KOPT-K1 (cell line): ENCODE data around the gene DCLK2.
"Not testable (repeated sequence)": the region's sequence is repeated elsewhere in the genome, so short reads cannot be mapped to it uniquely, and the experiment has no call there.

Experiments
- H3K27ac ChIP-seq: fragments of 200-600 bp; sonication (generic); 2 replicates; pipeline ENCODE4 v1.5.1; 2016; ENCODE audit warnings: antibody characterized with exemption, mild to moderate bottlenecking, low read depth, low read length; ENCODE audit not compliant: poor library complexity, severe bottlenecking
- H3K36me3 ChIP-seq: fragments of 200-600 bp; sonication (generic); 2 replicates; pipeline ENCODE4 v1.5.1; 2017; ENCODE audit warnings: antibody characterized with exemption, mild to moderate bottlenecking, low read length, moderate library complexity; ENCODE audit not compliant: insufficient read depth
- H3K9me3 ChIP-seq: fragments of 200-600 bp; sonication (generic); 2 replicates; pipeline ENCODE4 v1.5.1; 2017; ENCODE audit warnings: antibody characterized with exemption, low read length, mild to moderate bottlenecking; ENCODE audit not compliant: insufficient read depth, poor library complexity, severe bottlenecking

Gene DCLK2

DNA sequence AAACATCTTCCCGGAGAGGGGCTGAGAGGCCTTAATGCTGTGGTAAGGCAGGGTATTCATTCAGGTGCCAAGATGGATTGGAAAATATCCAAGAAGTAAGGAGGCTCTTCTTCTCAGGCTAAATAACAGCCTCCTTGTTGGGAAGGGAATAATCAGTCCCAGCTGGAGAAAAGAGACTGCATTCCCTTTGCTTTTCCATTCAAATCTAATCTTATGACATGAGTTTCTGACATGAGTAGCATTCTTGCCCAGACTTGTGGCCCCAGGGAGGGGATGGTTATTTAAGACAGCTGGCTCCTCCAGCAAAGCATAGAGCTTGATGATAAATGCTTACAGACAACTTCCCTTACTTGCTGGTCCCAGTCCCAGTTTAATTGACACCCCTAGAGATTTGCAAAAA lies 98.3 kb downstream of the DCLK2 start:
- H3K36me3 ChIP-seq, result no peaks in the 10 kb centered on the region
- no peaks in the 10 kb centered on the region for H3K9me3 ChIP-seq
- H3K27ac ChIP-seq, result no peak overlapping the region

- Histone ChIP-seq H3K36me3 (no peaks in the 10 kb centered on the region), H3K27ac (no peak overlapping the region), H3K9me3 (no peaks in the 10 kb centered on the region)
Measured at GRCh38 chr4:150178161-150178560, 99.9 kb downstream of the DCLK2 start.

DNA sequence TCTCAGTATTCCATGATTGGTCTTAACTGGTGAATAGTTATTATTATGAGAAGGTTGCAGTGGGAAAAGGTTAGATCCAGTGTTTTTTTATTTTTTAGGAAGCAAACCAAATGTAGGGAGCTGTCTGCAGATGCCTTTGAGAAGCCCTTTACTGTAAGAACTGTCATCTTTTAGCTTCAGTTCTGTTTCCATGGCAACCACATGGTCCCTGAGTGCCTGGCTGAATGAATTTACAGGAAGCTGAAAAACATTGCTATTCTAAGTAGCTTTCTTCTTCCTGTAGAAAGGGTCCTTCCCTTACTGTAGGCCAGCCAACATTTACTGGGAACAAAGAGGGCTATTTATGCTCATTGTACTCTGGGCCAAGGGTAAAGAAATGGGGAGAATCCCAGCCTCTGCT lies 103.3 kb downstream of the DCLK2 start:
- H3K27ac ChIP-seq, result no peak overlapping the region
- no peaks in the 10 kb centered on the region for H3K36me3 ChIP-seq
- no peaks in the 10 kb centered on the region for H3K9me3 ChIP-seq

GRCh38 chr4:150182794-150183193 lies 104.5 kb downstream of the DCLK2 start:
- no peaks in the 10 kb centered on the region for H3K36me3 ChIP-seq
- no peaks in the 10 kb centered on the region for H3K9me3 ChIP-seq

DNA sequence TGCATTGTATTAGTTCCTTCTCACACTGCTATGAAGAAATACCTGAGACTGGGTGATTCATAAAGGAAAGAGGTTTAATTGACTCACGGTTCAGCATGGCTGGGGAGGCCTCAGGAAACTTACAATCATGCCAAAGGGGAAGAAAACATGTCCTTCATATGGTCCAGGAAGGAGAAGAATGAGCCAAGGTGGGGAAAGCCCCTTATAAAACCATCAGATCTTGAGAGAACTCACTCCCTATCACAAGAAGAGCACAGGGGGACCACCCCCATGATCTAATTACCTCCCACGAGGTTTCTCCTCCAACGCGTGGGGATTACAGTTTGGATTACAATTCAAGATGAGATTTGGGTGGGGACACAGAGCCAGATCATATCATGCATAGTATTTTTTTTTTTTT lies 106.8 kb downstream of the DCLK2 start:
- not testable (repeated sequence) for H3K9me3 ChIP-seq, H3K36me3 ChIP-seq, H3K27ac ChIP-seq

More at GRCh38 chr4:150182794-150183193, 104.5 kb downstream of the DCLK2 start:
- no peak overlapping the region for H3K27ac ChIP-seq

DNA sequence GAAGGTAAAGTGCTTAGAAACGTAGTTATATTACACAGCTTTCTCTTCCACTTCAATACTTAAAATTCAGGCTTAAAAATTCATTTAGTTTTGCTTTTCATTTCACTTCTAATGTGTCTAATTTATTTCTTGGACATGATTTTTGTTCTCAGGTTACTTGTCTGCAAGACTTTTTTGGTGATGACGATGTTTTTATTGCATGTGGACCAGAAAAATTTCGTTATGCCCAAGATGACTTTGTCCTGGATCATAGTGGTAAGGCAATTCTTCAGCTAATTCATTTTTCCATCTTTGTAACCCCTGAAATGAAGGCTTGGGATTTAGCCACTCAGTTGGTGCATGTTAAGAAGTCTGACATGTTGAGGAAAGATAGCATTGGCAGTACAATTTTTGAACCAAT lies 114.7 kb downstream of the DCLK2 start:
- Histone ChIP-seq H3K36me3 (no peaks in the 10 kb centered on the region), H3K9me3 (no peaks in the 10 kb centered on the region), H3K27ac (no peak overlapping the region)

DNA sequence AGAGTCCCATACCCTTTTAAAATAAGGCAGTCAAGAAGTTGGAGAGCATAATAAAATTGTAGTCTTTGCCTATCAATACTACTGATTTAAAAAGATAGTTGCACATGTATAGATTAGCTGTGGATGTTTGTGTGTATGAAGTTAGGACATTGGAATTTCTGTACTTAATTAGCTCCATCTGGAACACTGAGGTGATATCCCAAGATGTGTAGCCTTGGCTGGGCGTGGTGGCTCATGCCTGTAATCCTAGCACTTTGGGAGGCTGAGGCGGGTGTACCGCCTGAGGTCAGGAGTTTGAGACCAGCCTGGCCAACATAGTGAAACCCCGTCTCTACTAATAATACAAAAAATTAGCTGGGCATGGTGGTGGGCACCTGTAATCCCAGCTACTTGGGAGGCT lies 119.0 kb downstream of the DCLK2 start:
- H3K27ac ChIP-seq, H3K36me3 ChIP-seq, H3K9me3 ChIP-seq: not testable (repeated sequence)

GRCh38 chr4:150199056-150199455 lies 120.8 kb downstream of the DCLK2 start:
- Histone ChIP-seq H3K27ac (no peak overlapping the region), H3K36me3 (no peaks in the 10 kb centered on the region), H3K9me3 (no peaks in the 10 kb centered on the region)

DNA sequence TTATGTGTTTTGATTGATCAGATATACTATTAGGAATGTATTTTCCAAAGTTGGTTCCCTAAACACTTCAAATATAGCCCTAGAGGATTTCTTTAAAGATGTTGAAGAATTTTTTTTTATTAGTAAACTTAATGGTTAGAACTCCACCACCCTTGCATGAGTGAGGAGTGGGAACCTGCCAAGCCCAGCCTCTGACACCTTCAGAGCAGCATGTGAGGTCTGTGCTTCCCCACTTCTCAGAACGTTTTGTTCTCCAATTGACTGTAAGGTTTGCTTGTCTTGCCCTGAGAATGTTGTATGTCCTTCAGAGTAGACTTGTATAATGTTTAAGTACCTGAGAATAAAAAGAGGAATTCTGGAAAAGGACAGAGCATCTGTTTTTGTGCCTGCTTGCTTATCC lies 126.8 kb downstream of the DCLK2 start:
- Histone ChIP-seq H3K27ac (no peak overlapping the region), H3K36me3 (no peaks in the 10 kb centered on the region), H3K9me3 (no peaks in the 10 kb centered on the region)

DNA sequence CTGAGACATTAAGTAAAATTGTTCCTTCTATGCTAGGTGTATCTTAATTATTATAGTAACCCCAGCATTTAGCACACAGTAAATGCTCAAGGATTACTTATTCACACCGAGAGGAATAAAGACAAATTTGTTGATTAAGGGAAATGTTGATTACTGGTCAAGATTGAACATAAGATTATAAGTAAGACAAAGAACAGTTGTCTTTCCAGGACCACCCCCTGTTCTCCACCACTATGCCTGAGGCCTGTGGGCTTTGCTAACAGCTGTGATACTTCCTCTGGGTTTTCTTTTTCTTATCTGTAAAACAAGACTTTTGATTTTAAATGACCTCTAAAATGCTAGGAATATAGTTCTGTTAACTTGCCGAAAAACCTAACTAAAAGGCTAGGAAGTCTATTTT lies 128.0 kb downstream of the DCLK2 start:
- H3K9me3 ChIP-seq, result no peaks in the 10 kb centered on the region
- no peak overlapping the region for H3K27ac ChIP-seq
- no peaks in the 10 kb centered on the region for H3K36me3 ChIP-seq

DNA sequence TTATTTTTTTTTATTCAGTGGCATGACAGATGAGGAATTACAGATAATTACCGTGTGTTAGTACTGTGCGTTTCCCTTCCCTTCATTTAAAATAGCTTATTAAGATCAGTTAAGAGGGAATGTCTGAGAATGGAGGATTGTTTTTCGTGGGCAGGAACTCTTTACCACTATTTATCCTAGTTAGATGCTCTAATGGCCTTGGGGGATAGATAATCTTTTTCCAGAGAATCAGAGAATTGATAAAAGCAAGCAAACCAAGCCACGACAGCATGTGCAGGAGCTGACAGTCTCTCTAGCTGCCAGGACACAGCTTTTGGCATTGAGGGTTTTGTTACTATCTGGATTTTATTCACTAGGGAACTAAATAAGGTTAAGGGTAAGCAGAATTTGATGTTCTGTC lies 128.7 kb downstream of the DCLK2 start:
- no peaks in the 10 kb centered on the region for H3K36me3 ChIP-seq
- no peak overlapping the region for H3K27ac ChIP-seq
- H3K9me3 ChIP-seq, result no peaks in the 10 kb centered on the region

DNA sequence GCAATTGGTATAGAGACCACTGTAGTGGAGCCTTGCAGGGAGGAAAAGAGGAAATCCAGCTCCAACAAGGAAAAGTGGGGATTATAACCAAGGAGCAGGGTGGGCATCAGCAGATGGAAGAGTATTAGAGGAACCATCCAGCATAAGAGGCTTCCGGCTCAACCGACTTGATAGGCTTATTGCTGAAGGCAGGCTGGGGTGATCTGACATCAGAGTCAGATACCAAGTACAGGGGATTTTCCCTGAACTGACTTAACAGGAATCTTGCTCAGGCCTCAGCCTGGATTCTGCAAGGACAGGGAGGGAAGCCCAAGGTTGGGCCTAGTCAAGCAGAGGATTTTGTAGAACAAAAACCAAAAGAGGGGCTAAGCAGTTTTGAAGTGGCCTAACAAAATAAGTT lies 129.6 kb downstream of the DCLK2 start:
- H3K9me3 ChIP-seq, result no peaks in the 10 kb centered on the region
- no peaks in the 10 kb centered on the region for H3K36me3 ChIP-seq
- no peak overlapping the region for H3K27ac ChIP-seq

DNA sequence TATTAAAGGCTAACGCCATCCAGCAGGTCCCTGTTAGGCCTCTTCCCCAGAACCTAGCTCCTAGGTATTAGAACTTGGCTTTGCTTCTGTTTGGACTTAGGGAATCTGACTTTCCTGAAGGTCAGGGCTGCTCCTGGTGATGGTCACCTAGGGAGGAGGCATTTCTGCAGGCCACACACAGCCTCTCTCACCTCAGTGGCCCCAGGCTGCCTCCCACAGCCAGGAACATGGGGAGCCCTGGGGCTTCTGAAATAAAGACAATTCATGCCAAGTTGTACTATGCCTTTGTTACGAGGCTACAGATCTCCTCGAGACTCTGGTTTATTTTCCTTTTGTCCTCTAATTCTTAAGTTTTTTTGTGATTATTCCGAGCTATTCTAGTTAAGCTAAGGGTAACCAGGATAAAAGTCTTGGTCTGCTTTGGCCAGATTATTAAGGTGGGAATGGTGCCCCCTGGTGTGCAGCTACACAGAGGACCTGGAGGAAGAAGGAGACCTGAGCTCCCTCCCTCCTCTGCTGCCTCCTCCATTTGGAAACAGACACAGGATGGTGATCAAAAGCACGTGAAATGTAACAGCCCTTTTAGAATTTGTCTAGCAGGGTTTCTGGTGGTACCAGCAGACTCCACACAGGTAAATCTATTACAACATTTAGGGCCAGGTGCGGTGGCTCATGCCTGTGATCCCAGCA lies 131.0 kb downstream of the DCLK2 start:
- H3K27ac ChIP-seq, result no peak overlapping the region
- H3K9me3 ChIP-seq, result no peaks in the 10 kb centered on the region
- H3K36me3 ChIP-seq, result no peaks in the 10 kb centered on the region

DNA sequence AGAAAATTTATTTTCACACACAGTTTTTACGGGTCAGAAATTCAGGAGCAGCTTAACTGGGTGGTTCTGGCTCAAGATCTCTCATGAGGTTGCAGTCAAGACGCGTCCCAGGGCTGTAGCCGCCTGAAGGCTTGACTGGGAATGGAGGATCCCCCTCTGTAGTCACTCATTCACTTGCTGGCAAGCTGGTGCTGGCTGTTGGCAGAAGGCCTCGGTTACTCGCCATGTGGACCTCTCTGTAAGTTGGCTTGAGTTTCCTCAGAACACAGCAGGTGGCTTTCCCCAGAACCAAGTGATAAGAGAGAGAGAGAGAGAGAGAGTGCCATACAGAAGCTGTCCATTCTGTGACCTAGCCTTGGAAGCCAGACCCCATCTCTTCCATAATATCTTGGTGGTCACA lies 132.8 kb downstream of the DCLK2 start:
- Histone ChIP-seq H3K27ac (no peak overlapping the region), H3K9me3 (no peaks in the 10 kb centered on the region), H3K36me3 (no peaks in the 10 kb centered on the region)

DNA sequence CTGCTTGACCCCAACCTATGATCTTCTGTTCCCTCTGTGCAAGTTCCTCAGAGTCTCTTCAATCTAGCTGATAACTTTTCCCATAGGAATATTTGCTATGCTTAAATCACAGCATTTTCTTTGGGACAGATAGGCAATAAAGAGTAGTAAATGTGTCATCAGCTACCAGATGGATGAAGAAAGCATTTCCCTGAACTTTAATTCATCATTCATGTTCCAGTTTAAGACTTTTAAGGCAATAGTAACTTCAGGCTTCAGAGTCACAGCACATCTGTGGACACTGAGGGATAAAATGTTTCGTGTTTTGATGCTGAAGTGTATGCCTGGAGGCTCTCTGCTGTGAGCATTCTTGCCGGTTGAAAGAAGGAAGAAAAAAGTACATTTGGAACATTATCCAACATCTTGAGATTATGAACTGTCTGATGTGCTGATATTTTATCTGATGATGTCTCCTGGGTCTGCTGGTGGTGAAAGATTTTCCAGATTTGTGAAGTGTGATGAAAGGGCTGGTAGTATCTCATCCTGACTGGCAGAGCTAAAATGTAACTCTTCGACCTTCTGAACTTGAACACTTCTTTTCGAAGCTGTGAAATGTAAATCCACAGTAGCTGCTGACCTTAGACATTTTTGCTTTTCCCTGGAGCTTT lies 133.7 kb downstream of the DCLK2 start:
- H3K27ac ChIP-seq, result no peak overlapping the region

DNA sequence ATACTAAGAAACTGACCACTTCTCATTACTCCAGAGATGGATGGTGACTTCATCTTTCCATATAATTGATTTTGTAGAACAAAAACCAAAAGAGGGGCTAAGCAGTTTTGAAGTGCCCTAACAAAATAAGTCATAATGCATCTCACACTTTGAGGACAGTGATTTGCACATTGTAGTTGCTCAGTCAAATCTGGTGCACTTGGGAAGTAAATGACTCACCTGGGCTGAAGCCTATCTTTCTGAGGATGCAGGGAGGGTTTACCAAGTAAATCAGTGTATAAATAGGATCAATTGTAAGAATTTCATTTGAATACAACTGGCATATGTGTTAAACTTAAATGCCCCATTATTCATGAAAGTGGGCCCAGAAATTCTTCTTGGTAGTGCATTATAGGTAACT lies 134.2 kb downstream of the DCLK2 start:
- H3K9me3 ChIP-seq, result no peaks in the 10 kb centered on the region
- no peaks in the 10 kb centered on the region for H3K36me3 ChIP-seq
- H3K27ac ChIP-seq, result no peak overlapping the region

More for the DNA sequence above, 133.7 kb downstream of the DCLK2 start:
- no peaks in the 10 kb centered on the region for H3K9me3 ChIP-seq
- H3K36me3 ChIP-seq, result no peaks in the 10 kb centered on the region
